HEK293 (cell line): Measurements from ENCODE around the gene DDX42.

Experiments
- IKZF3 ChIP-seq: fragments of 450-650 bp; IDR thresholded peaks from 2 replicates; pipeline ENCODE4 v1.5.0; 2018; ENCODE audit warnings: missing biosample characterization, mild to moderate bottlenecking, missing genetic modification characterization, moderate library complexity
- KLF1 ChIP-seq: fragments of 450-650 bp; formaldehyde crosslinking; IDR thresholded peaks from 2 replicates; pipeline ENCODE4 v1.5.1; 2016; ENCODE audit warnings: missing biosample characterization, missing genetic modification characterization
- KLF10 ChIP-seq: fragments of 450-650 bp; IDR thresholded peaks from 2 replicates; pipeline ENCODE4 v1.5.1; 2018; ENCODE audit warnings: missing biosample characterization, mild to moderate bottlenecking, missing genetic modification characterization
- OVOL3 ChIP-seq: fragments of 450-650 bp; formaldehyde crosslinking; IDR thresholded peaks from 2 replicates; pipeline ENCODE4 v1.5.1; 2016; ENCODE audit warnings: missing biosample characterization, missing genetic modification characterization
- PRDM6 ChIP-seq: fragments of 450-650 bp; formaldehyde crosslinking; IDR thresholded peaks from 2 replicates; pipeline ENCODE4 v1.5.1; 2017; ENCODE audit warnings: missing biosample characterization, missing genetic modification characterization
- REPIN1 ChIP-seq: fragments of 450-650 bp; formaldehyde crosslinking; IDR thresholded peaks from 2 replicates; pipeline ENCODE4 v1.5.1; 2017; ENCODE audit warnings: missing biosample characterization, missing genetic modification characterization, low read depth
- YY1 ChIP-seq: fragments of 450-650 bp; formaldehyde crosslinking; IDR thresholded peaks from 2 replicates; pipeline ENCODE4 v1.5.1; 2018; ENCODE audit warnings: missing biosample characterization, missing genetic modification characterization
- ZBTB17 ChIP-seq: fragments of 450-650 bp; formaldehyde crosslinking; IDR thresholded peaks from 2 replicates; pipeline ENCODE4 v1.5.1; 2016; ENCODE audit warnings: missing biosample characterization, missing genetic modification characterization
- ZBTB20 ChIP-seq: fragments of 450-650 bp; formaldehyde crosslinking; IDR thresholded peaks from 2 replicates; pipeline ENCODE4 v1.5.1; 2016; ENCODE audit warnings: missing biosample characterization, missing genetic modification characterization
- ZEB2 ChIP-seq: fragments of 450-650 bp; formaldehyde crosslinking; IDR thresholded peaks from 2 replicates; pipeline ENCODE4 v1.5.1; 2016; ENCODE audit warnings: missing biosample characterization, missing genetic modification characterization
- ZFP69B ChIP-seq: fragments of 450-650 bp; formaldehyde crosslinking; IDR thresholded peaks from 2 replicates; pipeline ENCODE4 v1.5.1; 2016; ENCODE audit warnings: missing biosample characterization, missing genetic modification characterization
- ZNF10 ChIP-seq: fragments of 450-650 bp; formaldehyde crosslinking; IDR thresholded peaks from 2 replicates; pipeline ENCODE4 v1.5.1; 2017; ENCODE audit warnings: missing biosample characterization, missing genetic modification characterization
- ZNF18 ChIP-seq: fragments of 450-650 bp; formaldehyde crosslinking; IDR thresholded peaks from 2 replicates; pipeline ENCODE4 v1.5.1; 2016; ENCODE audit warnings: missing biosample characterization, missing genetic modification characterization
- ZNF223 ChIP-seq: fragments of 450-650 bp; formaldehyde crosslinking; IDR thresholded peaks from 2 replicates; pipeline ENCODE4 v1.5.1; 2016; ENCODE audit warnings: missing biosample characterization, missing genetic modification characterization
- ZNF280C ChIP-seq: fragments of 450-650 bp; formaldehyde crosslinking; IDR thresholded peaks from 2 replicates; pipeline ENCODE4 v1.5.1; 2016; ENCODE audit warnings: missing biosample characterization, missing genetic modification characterization
- ZNF292 ChIP-seq: fragments of 450-650 bp; formaldehyde crosslinking; IDR thresholded peaks from 2 replicates; pipeline ENCODE4 v1.5.1; 2016; ENCODE audit warnings: low read depth, missing biosample characterization, missing genetic modification characterization, borderline replicate concordance
- ZNF404 ChIP-seq: fragments of 450-650 bp; formaldehyde crosslinking; IDR thresholded peaks from 2 replicates; pipeline ENCODE4 v1.5.1; 2017; ENCODE audit warnings: missing biosample characterization, missing genetic modification characterization
- ZNF488 ChIP-seq: fragments of 450-650 bp; formaldehyde crosslinking; IDR thresholded peaks from 2 replicates; pipeline ENCODE4 v1.5.1; 2016; ENCODE audit warnings: missing biosample characterization, missing genetic modification characterization
- ZNF501 ChIP-seq: fragments of 450-650 bp; formaldehyde crosslinking; IDR thresholded peaks from 2 replicates; pipeline ENCODE4 v1.5.1; 2016; ENCODE audit warnings: missing biosample characterization, missing genetic modification characterization
- ZNF510 ChIP-seq: fragments of 450-650 bp; formaldehyde crosslinking; IDR thresholded peaks from 2 replicates; pipeline ENCODE4 v1.5.1; 2018; ENCODE audit warnings: mild to moderate bottlenecking, missing genetic modification characterization, missing biosample characterization; ENCODE audit not compliant: insufficient replicate concordance
- ZNF580 ChIP-seq: fragments of 450-650 bp; formaldehyde crosslinking; IDR thresholded peaks from 2 replicates; pipeline ENCODE4 v1.5.1; 2016; ENCODE audit warnings: missing biosample characterization, missing genetic modification characterization
- ZNF610 ChIP-seq: fragments of 450-650 bp; formaldehyde crosslinking; IDR thresholded peaks from 2 replicates; pipeline ENCODE4 v1.5.1; 2016; ENCODE audit warnings: missing biosample characterization, missing genetic modification characterization, borderline replicate concordance
- ZNF658 ChIP-seq: fragments of 450-650 bp; formaldehyde crosslinking; IDR thresholded peaks from 2 replicates; pipeline ENCODE4; 2016; ENCODE audit warnings: missing biosample characterization, missing genetic modification characterization
- ZNF677 ChIP-seq: fragments of 450-650 bp; IDR thresholded peaks from 2 replicates; pipeline ENCODE4 v1.5.0; 2018; ENCODE audit warnings: missing biosample characterization, mild to moderate bottlenecking, missing genetic modification characterization, moderate library complexity
- ZNF692 ChIP-seq: fragments of 450-650 bp; formaldehyde crosslinking; IDR thresholded peaks from 2 replicates; pipeline ENCODE4 v1.5.1; 2016; ENCODE audit warnings: missing biosample characterization, missing genetic modification characterization
- ZNF785 ChIP-seq: fragments of 450-650 bp; formaldehyde crosslinking; IDR thresholded peaks from 2 replicates; pipeline ENCODE4 v1.5.1; 2016; ENCODE audit warnings: missing biosample characterization, missing genetic modification characterization
- ZNF830 ChIP-seq: fragments of 450-650 bp; IDR thresholded peaks from 2 replicates; pipeline ENCODE4 v1.5.0; 2018; ENCODE audit warnings: missing biosample characterization, missing genetic modification characterization, low read depth, mild to moderate bottlenecking, moderate library complexity
- ZNF837 ChIP-seq: fragments of 450-650 bp; formaldehyde crosslinking; IDR thresholded peaks from 2 replicates; pipeline ENCODE4 v1.5.1; 2016; ENCODE audit warnings: missing biosample characterization, missing genetic modification characterization
- ZSCAN18 ChIP-seq: fragments of 450-650 bp; formaldehyde crosslinking; IDR thresholded peaks from 2 replicates; pipeline ENCODE4 v1.5.1; 2016; ENCODE audit warnings: missing biosample characterization, missing genetic modification characterization
- ZXDB ChIP-seq: fragments of 450-650 bp; formaldehyde crosslinking; IDR thresholded peaks from 2 replicates; pipeline ENCODE4 v1.5.1; 2016; ENCODE audit warnings: missing biosample characterization, missing genetic modification characterization

Gene DDX42

GRCh38 chr17:63834431-63835166 is 60.6 kb downstream of the DDX42 start (continued):
- TF ChIP-seq PRDM6: no peak
- 0 out of 2 replicates have a peak, but pooled peaks have one; percentile 79 for TF ChIP-seq ZBTB17 (tag by site-specific recombination)
- TF ChIP-seq ZNF610 (tag by site-specific recombination): 0 out of 2 replicates have a peak, but pooled peaks have one; percentile 46
- TF ChIP-seq ZBTB20 (tag by site-specific recombination): 0 out of 2 replicates have a peak, but pooled peaks have one; percentile 27
- no peak for TF ChIP-seq ZNF837 (tag by site-specific recombination)
- TF ChIP-seq ZNF280C (tag by site-specific recombination): no peak
- TF ChIP-seq ZXDB (tag by site-specific recombination): no peak
- no peak for TF ChIP-seq ZNF677 (tag by site-specific recombination)
- TF ChIP-seq ZNF510 (tag by site-specific recombination): no peak
- no peak for TF ChIP-seq ZNF785 (tag by site-specific recombination)
- no peak for TF ChIP-seq ZNF223 (tag by site-specific recombination)
- no peak for TF ChIP-seq YY1 (tag by site-specific recombination)
- TF ChIP-seq KLF1 (tag by site-specific recombination): no peak
- TF ChIP-seq KLF10: no peak
- no peak for TF ChIP-seq ZNF488 (tag by site-specific recombination)
- no peak for TF ChIP-seq ZNF18 (tag by site-specific recombination)
- TF ChIP-seq ZFP69B (tag by site-specific recombination): no peak
- TF ChIP-seq IKZF3 (tag by site-specific recombination): peak; percentile 61
- TF ChIP-seq ZNF501 (tag by site-specific recombination): no peak
- no peak for TF ChIP-seq ZNF692 (tag by site-specific recombination)
- TF ChIP-seq ZEB2 (tag by site-specific recombination): no peak
- no peak for TF ChIP-seq ZNF404 (tag by site-specific recombination)
- no peak for TF ChIP-seq ZSCAN18
- no peak for TF ChIP-seq ZNF580 (tag by site-specific recombination)
- no peak for TF ChIP-seq OVOL3
- TF ChIP-seq ZNF292: no peak
- no peak for TF ChIP-seq ZNF10 (tag by site-specific recombination)
- TF ChIP-seq ZNF830 (tag by site-specific recombination): no peak
- no peak for TF ChIP-seq ZNF658 (tag by site-specific recombination)
- TF ChIP-seq REPIN1: no peak
